ENCODE data around the gene PRPF6. TPM values are rescaled to one million over a fixed set of nuclear protein-coding genes. Genes with fewer than 3 reads are reported as not detected.

PRPF6 gene
- total and polyA plus RNA-seq, 2 donors (not counting 3 experiments of a cell fraction or from before 2014, with no cell fraction given), result 35.3 to 67.4 TPM

DNA sequence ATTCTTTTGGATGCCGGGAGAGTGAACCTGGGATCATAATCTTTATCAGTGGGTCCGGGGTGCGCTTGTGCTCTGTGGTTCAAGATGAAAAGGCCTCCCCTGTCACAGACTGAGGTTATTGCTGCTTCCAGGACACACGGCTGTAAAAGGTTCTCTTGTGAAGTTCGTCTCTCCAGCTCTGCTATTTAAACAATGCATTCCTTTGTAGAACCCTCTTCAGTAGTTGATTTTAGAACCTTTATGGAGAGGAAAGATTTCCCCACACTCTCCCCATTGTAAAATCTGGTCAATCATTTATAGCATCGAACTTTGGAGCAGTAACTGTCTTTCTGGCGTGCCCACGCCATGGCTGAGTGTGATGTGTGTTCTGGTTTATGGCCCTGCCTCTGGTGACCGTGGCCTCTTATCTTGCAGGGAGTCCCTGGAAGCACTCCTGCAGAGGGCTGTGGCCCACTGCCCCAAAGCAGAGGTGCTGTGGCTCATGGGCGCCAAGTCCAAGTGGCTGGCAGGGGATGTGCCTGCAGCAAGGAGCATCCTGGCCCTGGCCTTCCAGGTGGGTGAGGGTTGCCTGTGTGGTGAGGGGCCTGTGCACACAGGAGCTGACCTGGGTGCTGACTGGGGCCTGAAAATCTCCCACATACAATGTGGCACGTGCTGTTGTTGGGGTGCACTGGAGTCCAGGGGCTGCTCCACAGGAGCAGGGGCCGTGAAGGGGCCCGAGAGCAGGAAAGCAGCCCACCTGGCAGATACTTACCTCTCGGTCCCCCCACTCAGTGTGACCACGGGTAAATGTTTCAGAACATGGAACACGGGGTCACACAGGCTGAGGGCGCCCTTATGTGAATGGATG, 43.4 kb downstream of the PRPF6 start:
- dilution Hi-C loops (cut with MboI; ENCODE audit: extremely low pct_ligation_motif_present, low sequenced_read_pairs), result no loop called here
- H3K36me3 ChIP-seq (ENCODE audit: control insufficient read depth in 2 of 2, extremely low read depth in 1 of 2, insufficient read depth in 2 of 2, low read length in 2 of 2), result peaks cover 9 to 67% of the 10 kb centered on the region in 2 experiments
- H4K20me1 ChIP-seq (replicated peaks; ENCODE audit: control insufficient read depth, extremely low read depth, insufficient read depth, low read length), result no peaks in the 10 kb centered on the region
- no peak overlapping the region for H2AFZ ChIP-seq (ENCODE audit: low read depth, low read length)
- H3K9me1 ChIP-seq (replicated peaks; ENCODE audit: control insufficient read depth, extremely low read depth, insufficient read depth, low read length), result no peaks in the 10 kb centered on the region
- H3K9me3 ChIP-seq (replicated peaks; ENCODE audit: control insufficient read depth, insufficient read depth, low read length), result no peaks in the 10 kb centered on the region
- H3K4me1 ChIP-seq (ENCODE audit: control insufficient read depth, extremely low read depth, insufficient read depth, low read length), result no peaks in the 10 kb centered on the region
- DNase-seq (ENCODE audit: low read depth, low spot score) (no peak), FAIRE-seq (no peak)
- no peak overlapping the region for H3K9ac ChIP-seq (replicated peaks; ENCODE audit: extremely low read depth, insufficient read depth, low read length)
- no peak overlapping the region for H3K4me3 ChIP-seq (replicated peaks in 1 of 3; ENCODE audit: insufficient read depth in 1 of 3, low read depth in 1 of 3, low read length in 3 of 3)
- no peaks in the 10 kb centered on the region for H3K27me3 ChIP-seq (ENCODE audit: control insufficient read depth in 2 of 2, insufficient read depth in 2 of 2, low read length in 2 of 2)
- H3K27ac ChIP-seq (ENCODE audit: insufficient read depth, low read depth, low read length), result no peak overlapping the region
- TF ChIP-seq GATA2 (IDR thresholded peaks at IDR 0.05; ENCODE audit: insufficient read depth, insufficient read length, low read depth, low read length) (no peak), JUN (IDR thresholded peaks at IDR 0.05; ENCODE audit: borderline replicate concordance, insufficient read depth, insufficient read length, low read depth) (no peak), POLR2A (IDR thresholded peaks at IDR 0.05; ENCODE audit: low read depth, low read length) (no peak), FOS (IDR thresholded peaks at IDR 0.05; ENCODE audit: borderline replicate concordance, insufficient read depth, low read length) (no peak), EZH2 (IDR thresholded peaks at IDR 0.05; ENCODE audit: borderline replicate concordance, low read depth, low read length, severe bottlenecking) (no peak), MYC (IDR thresholded peaks at IDR 0.05; ENCODE audit: low read depth, low read length) (no peak), POLR2AphosphoS5 (IDR thresholded peaks at IDR 0.05; ENCODE audit: insufficient read depth, low read depth, low read length) (no peak)
- TF ChIP-seq, protein P1, sequence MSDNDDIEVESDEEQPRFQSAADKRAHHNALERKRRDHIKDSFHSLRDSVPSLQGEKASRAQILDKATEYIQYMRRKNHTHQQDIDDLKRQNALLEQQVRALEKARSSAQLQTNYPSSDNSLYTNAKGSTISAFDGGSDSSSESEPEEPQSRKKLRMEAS (IDR thresholded peaks at IDR 0.05; ENCODE audit: insufficient read depth, insufficient read length), result no peak
- TF ChIP-seq, protein P2, sequence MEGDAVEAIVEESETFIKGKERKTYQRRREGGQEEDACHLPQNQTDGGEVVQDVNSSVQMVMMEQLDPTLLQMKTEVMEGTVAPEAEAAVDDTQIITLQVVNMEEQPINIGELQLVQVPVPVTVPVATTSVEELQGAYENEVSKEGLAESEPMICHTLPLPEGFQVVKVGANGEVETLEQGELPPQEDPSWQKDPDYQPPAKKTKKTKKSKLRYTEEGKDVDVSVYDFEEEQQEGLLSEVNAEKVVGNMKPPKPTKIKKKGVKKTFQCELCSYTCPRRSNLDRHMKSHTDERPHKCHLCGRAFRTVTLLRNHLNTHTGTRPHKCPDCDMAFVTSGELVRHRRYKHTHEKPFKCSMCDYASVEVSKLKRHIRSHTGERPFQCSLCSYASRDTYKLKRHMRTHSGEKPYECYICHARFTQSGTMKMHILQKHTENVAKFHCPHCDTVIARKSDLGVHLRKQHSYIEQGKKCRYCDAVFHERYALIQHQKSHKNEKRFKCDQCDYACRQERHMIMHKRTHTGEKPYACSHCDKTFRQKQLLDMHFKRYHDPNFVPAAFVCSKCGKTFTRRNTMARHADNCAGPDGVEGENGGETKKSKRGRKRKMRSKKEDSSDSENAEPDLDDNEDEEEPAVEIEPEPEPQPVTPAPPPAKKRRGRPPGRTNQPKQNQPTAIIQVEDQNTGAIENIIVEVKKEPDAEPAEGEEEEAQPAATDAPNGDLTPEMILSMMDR (IDR thresholded peaks at IDR 0.05; ENCODE audit: extremely low read depth in 1 of 2, insufficient read depth in 1 of 2, low read depth in 1 of 2, low read length in 2 of 2), result no peak
- ChIA-PET CTCF (interaction anchor here (0.7 kb wide), 1 partner anchor 14 kb away, joined by 4 read pairs; no protein-coding TSS in a partner anchor), POLR2A (no interaction called here)
- no peaks in the 10 kb centered on the region for H3K79me2 ChIP-seq (ENCODE audit: control insufficient read depth, insufficient read depth, low read length)
- intact Hi-C loops (cut with micrococcal nuclease), result no loop called here
- H3K4me2 ChIP-seq (ENCODE audit: insufficient read depth, low read length), result no peak overlapping the region
- no TSS peak for BruUV-seq (replicated peaks)
